Thyroid gland (tissue), 4 donors: ENCODE measurements around the gene DIPK2A.

Source experiments
- POLR2A ChIP-seq, 2 donors: fragments of 450-650 bp; IDR thresholded peaks; one replicate each; pipeline ENCODE4 v1.6.1; 2017; ENCODE audit warnings: antibody characterized with exemption in 2 of 2, mild to moderate bottlenecking in 2 of 2, moderate library complexity in 1 of 2
- TF ChIP-seq, protein P1 (sequence below), 6 experiments: fragments of 200-600 bp in 3 of 6; fragments of 450-650 bp in 3 of 6; sonication (generic) in 3 of 6; IDR thresholded peaks; one replicate each; pipeline ENCODE4 v1.5.1; 2016 to 2019; ENCODE audit warnings: antibody characterized with exemption in 6 of 6, mild to moderate bottlenecking in 2 of 6, inconsistent platforms in 1 of 6, moderate library complexity in 1 of 6

GRCh38 chr3:143958966-143959365, 12.7 kb upstream of the DIPK2A start:
- TF ChIP-seq POLR2A (IDR thresholded peaks at IDR 0.05): no peak
- TF ChIP-seq, protein P1, sequence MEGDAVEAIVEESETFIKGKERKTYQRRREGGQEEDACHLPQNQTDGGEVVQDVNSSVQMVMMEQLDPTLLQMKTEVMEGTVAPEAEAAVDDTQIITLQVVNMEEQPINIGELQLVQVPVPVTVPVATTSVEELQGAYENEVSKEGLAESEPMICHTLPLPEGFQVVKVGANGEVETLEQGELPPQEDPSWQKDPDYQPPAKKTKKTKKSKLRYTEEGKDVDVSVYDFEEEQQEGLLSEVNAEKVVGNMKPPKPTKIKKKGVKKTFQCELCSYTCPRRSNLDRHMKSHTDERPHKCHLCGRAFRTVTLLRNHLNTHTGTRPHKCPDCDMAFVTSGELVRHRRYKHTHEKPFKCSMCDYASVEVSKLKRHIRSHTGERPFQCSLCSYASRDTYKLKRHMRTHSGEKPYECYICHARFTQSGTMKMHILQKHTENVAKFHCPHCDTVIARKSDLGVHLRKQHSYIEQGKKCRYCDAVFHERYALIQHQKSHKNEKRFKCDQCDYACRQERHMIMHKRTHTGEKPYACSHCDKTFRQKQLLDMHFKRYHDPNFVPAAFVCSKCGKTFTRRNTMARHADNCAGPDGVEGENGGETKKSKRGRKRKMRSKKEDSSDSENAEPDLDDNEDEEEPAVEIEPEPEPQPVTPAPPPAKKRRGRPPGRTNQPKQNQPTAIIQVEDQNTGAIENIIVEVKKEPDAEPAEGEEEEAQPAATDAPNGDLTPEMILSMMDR (IDR thresholded peaks at IDR 0.05): no peak
